GM18858 (cell line): ENCODE measurements around the gene FFAR2.
"Not testable (repeated sequence)": the region's sequence is repeated elsewhere in the genome, so short reads cannot be mapped to it uniquely, and the experiment has no call there.

Experiments used
- ATAC-seq: cut with Tn5 transposase; IDR thresholded peaks from one replicate; pipeline ENCODE4 v1.9.1; 2021; ENCODE audit not compliant: unreplicated experiment

The FFAR2 gene

GRCh38 chr19:35423406-35423805 lies 24.7 kb upstream of the FFAR2 start:
- ATAC-seq, result not testable (repeated sequence)

GRCh38 chr19:35425682-35426081 lies 22.4 kb upstream of the FFAR2 start:
- no peak for ATAC-seq

GRCh38 chr19:35427187-35427586 lies 20.9 kb upstream of the FFAR2 start:
- ATAC-seq, result no peak

GRCh38 chr19:35429698-35430408 lies 18.2 kb upstream of the FFAR2 start:
- ATAC-seq, result no peak

- no peak for ATAC-seq
Observed at GRCh38 chr19:35430409-35431144, 17.5 kb upstream of the FFAR2 start.

GRCh38 chr19:35431145-35431807 lies 16.8 kb upstream of the FFAR2 start:
- ATAC-seq, result no peak

- no peak for ATAC-seq
Observed at GRCh38 chr19:35432911-35433310, 15.1 kb upstream of the FFAR2 start.

- no peak for ATAC-seq
Observed at GRCh38 chr19:35433448-35433847, 14.6 kb upstream of the FFAR2 start.

- no peak for ATAC-seq
Observed at GRCh38 chr19:35435896-35436295, 12.2 kb upstream of the FFAR2 start.

GRCh38 chr19:35436477-35437405 lies 11.3 kb upstream of the FFAR2 start:
- no peak for ATAC-seq

- ATAC-seq, result no peak
Observed at GRCh38 chr19:35437406-35437951, 10.6 kb upstream of the FFAR2 start.

GRCh38 chr19:35438096-35438495 lies 10.0 kb upstream of the FFAR2 start:
- ATAC-seq, result no peak

GRCh38 chr19:35438527-35438926 lies 9.5 kb upstream of the FFAR2 start:
- no peak for ATAC-seq

GRCh38 chr19:35439921-35440320 lies 8.1 kb upstream of the FFAR2 start:
- no peak for ATAC-seq

- no peak for ATAC-seq
Observed at GRCh38 chr19:35442091-35442490, 6.0 kb upstream of the FFAR2 start.

- ATAC-seq, result no peak
Observed at GRCh38 chr19:35444735-35445134, 3.3 kb upstream of the FFAR2 start.

- no peak for ATAC-seq
Observed at GRCh38 chr19:35445826-35446593, 2.0 kb upstream of the FFAR2 start.

GRCh38 chr19:35449359-35450043 lies 1.4 kb downstream of the FFAR2 start:
- no peak for ATAC-seq

GRCh38 chr19:35451338-35452096 lies 3.5 kb downstream of the FFAR2 start:
- no peak for ATAC-seq
